ENCODE data around the gene TMEM63C. TPM values are rescaled to one million over a fixed set of nuclear protein-coding genes. Genes with fewer than 3 reads are reported as not detected.

Gene TMEM63C
- total RNA-seq, 1 experiment from 2014 or later = 0.13 TPM

DNA sequence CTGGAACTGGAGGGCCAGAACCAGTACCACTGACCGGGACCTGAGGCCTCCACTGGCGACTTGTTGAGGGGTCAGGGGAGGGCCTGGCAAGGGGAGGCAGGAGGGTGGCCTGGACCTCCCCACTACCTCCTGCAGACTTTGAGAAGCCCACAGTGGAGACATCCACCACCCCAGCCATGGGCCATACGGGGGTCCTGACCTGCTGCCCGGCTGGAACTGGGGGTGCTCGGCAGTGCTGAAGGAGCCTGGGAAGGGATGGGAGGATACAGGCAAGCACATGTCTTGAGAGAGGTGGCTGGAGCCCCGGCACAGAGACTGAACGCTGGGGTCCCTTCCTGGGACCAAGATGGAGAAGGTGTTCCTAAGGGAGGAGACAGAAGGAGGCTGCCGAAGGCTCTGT lies 75.1 kb downstream of the TMEM63C start:
- H3K4me3 ChIP-seq (ENCODE audit: low read depth, low read length, poor library complexity, severe bottlenecking) = no peak overlapping the region
- CTCF ChIA-PET = no interaction called here
- no TSS peak for BruUV-seq (replicated peaks)

DNA sequence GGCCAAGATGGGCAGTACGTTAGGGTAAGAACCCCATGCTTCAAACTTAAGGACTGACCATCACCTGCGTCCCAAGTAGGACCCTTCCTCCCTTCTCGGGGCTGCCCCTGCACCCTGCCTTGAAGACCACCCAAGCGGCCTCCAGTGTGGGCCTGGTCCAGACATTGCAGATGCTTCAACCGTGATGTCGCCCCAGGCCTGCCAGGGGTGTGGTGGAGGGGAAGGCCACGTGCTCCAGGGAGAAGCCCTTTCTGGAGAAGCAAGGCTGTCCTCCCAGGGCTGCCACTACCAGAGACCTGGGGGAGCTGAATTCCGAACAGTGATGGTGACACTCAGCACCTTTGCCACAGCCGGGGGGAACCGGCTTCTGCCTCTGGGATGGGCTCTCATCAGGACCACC lies 76.1 kb downstream of the TMEM63C start:
- H3K4me1 ChIP-seq (ENCODE audit: insufficient read depth, low read length, poor library complexity, severe bottlenecking) = no peaks in the 10 kb centered on the region
- intact Hi-C loops (cut with micrococcal nuclease; ENCODE audit: unreplicated experiment) = no loop called here
- H3K27ac ChIP-seq (ENCODE audit: low read depth, low read length, poor library complexity, severe bottlenecking) = no peak overlapping the region
- no peak overlapping the region for H3K4me3 ChIP-seq (ENCODE audit: low read depth, low read length, poor library complexity, severe bottlenecking)
- DNase-seq (ENCODE audit: low spot score) = no peak
- CTCF ChIA-PET = no interaction called here
- no peaks in the 10 kb centered on the region for H3K9me3 ChIP-seq (ENCODE audit: low read depth, low read length, poor library complexity, severe bottlenecking)
- no peaks in the 10 kb centered on the region for H3K36me3 ChIP-seq (ENCODE audit: insufficient read depth, low read length, poor library complexity, severe bottlenecking)
- POLR2A ChIA-PET (ENCODE audit: low non-redundant PET) = no interaction called here
- no TSS peak for BruUV-seq (replicated peaks)
- TF ChIP-seq, protein P1, sequence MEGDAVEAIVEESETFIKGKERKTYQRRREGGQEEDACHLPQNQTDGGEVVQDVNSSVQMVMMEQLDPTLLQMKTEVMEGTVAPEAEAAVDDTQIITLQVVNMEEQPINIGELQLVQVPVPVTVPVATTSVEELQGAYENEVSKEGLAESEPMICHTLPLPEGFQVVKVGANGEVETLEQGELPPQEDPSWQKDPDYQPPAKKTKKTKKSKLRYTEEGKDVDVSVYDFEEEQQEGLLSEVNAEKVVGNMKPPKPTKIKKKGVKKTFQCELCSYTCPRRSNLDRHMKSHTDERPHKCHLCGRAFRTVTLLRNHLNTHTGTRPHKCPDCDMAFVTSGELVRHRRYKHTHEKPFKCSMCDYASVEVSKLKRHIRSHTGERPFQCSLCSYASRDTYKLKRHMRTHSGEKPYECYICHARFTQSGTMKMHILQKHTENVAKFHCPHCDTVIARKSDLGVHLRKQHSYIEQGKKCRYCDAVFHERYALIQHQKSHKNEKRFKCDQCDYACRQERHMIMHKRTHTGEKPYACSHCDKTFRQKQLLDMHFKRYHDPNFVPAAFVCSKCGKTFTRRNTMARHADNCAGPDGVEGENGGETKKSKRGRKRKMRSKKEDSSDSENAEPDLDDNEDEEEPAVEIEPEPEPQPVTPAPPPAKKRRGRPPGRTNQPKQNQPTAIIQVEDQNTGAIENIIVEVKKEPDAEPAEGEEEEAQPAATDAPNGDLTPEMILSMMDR (conservative IDR thresholded peaks at IDR 0.05; ENCODE audit: low read depth, low read length) = no peak
- TF ChIP-seq EZH2 (IDR thresholded peaks at IDR 0.05; ENCODE audit: borderline replicate concordance, low read depth, low read length, poor library complexity, severe bottlenecking) = no peak
- no peaks in the 10 kb centered on the region for H3K27me3 ChIP-seq (replicated peaks; ENCODE audit: insufficient read depth, low read depth, low read length, poor library complexity)

More for the DNA sequence above, 75.1 kb downstream of the TMEM63C start:
- H3K4me1 ChIP-seq (ENCODE audit: insufficient read depth, low read length, poor library complexity, severe bottlenecking) = no peaks in the 10 kb centered on the region
- TF ChIP-seq EZH2 (IDR thresholded peaks at IDR 0.05; ENCODE audit: borderline replicate concordance, low read depth, low read length, poor library complexity, severe bottlenecking) = no peak
- TF ChIP-seq, protein P1 (conservative IDR thresholded peaks at IDR 0.05; ENCODE audit: low read depth, low read length) = no peak
- no peaks in the 10 kb centered on the region for H3K36me3 ChIP-seq (ENCODE audit: insufficient read depth, low read length, poor library complexity, severe bottlenecking)
- POLR2A ChIA-PET (ENCODE audit: low non-redundant PET) = no interaction called here
- intact Hi-C loops (cut with micrococcal nuclease; ENCODE audit: unreplicated experiment) = no loop called here
- H3K27ac ChIP-seq (ENCODE audit: low read depth, low read length, poor library complexity, severe bottlenecking) = no peak overlapping the region
- no peaks in the 10 kb centered on the region for H3K27me3 ChIP-seq (replicated peaks; ENCODE audit: insufficient read depth, low read depth, low read length, poor library complexity)
- DNase-seq (ENCODE audit: low spot score) = no peak
- H3K9me3 ChIP-seq (ENCODE audit: low read depth, low read length, poor library complexity, severe bottlenecking) = no peaks in the 10 kb centered on the region

DNA sequence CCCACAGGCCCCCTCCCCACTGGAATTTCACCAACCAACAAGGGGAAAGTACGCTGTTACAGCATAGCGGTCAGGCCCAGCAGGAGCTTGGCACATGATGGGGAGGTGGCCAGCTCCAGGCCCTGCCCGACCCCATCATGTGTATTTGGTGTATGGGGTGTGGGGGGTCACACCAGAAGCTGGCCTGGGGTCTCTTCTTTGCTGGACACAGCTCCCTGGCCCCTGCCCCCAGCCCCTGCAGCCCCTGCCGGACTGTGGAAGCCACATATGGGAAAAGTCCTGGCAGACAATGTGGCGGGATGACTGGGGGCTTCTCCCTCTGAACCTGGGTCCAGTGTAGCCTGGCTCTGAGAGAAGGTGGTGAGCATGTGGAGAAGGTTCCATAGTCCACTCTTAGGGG lies 77.0 kb downstream of the TMEM63C start:
- BruUV-seq (replicated peaks) = no TSS peak
- no peaks in the 10 kb centered on the region for H3K9me3 ChIP-seq (ENCODE audit: low read depth, low read length, poor library complexity, severe bottlenecking)
- CTCF ChIA-PET = no interaction called here
- no peaks in the 10 kb centered on the region for H3K36me3 ChIP-seq (ENCODE audit: insufficient read depth, low read length, poor library complexity, severe bottlenecking)
- no peak overlapping the region for H3K27ac ChIP-seq (ENCODE audit: low read depth, low read length, poor library complexity, severe bottlenecking)
- no peaks in the 10 kb centered on the region for H3K27me3 ChIP-seq (replicated peaks; ENCODE audit: insufficient read depth, low read depth, low read length, poor library complexity)
- DNase-seq (ENCODE audit: low spot score) = no peak
- TF ChIP-seq, protein P1 (conservative IDR thresholded peaks at IDR 0.05; ENCODE audit: low read depth, low read length) = no peak
- no peak for TF ChIP-seq EZH2 (IDR thresholded peaks at IDR 0.05; ENCODE audit: borderline replicate concordance, low read depth, low read length, poor library complexity, severe bottlenecking)
- H3K4me1 ChIP-seq (ENCODE audit: insufficient read depth, low read length, poor library complexity, severe bottlenecking) = no peaks in the 10 kb centered on the region
- no peak overlapping the region for H3K4me3 ChIP-seq (ENCODE audit: low read depth, low read length, poor library complexity, severe bottlenecking)
- intact Hi-C loops (cut with micrococcal nuclease; ENCODE audit: unreplicated experiment) = no loop called here
- POLR2A ChIA-PET (ENCODE audit: low non-redundant PET) = no interaction called here

All from A673 (cell line).